ENCODE data around the gene APOBR.
"Not testable (repeated sequence)": the region's sequence is repeated elsewhere in the genome, so short reads cannot be mapped to it uniquely, and the experiment has no call there.

APOBR gene

GRCh38 chr16:28528463-28528867 is 34.0 kb downstream of the APOBR start:
- DNase-seq, result no peak

GRCh38 chr16:28529124-28529523 is 34.7 kb downstream of the APOBR start:
- DNase-seq, result no peak

- no peak for DNase-seq
These were observed 37.6 kb downstream of the APOBR start for GRCh38 chr16:28531777-28532744.

GRCh38 chr16:28532940-28533647 is 38.7 kb downstream of the APOBR start:
- DNase-seq, result no peak

GRCh38 chr16:28534542-28535373 is 40.3 kb downstream of the APOBR start:
- DNase-seq, result no peak

GRCh38 chr16:28537076-28537475 is 42.6 kb downstream of the APOBR start:
- DNase-seq, result no peak

- no peak for DNase-seq
These were observed 43.7 kb downstream of the APOBR start for GRCh38 chr16:28537964-28538732.

- no peak for DNase-seq
These were observed 44.5 kb downstream of the APOBR start, which contains the start of gene NUPR1 for GRCh38 chr16:28538733-28539596. TSS of gene NUPR1 (minus strand) at chr16:28538974. CDS start at chr16:28538907, 67 bp downstream.

- no peak for DNase-seq
These were observed 45.9 kb downstream of the APOBR start for GRCh38 chr16:28540346-28540745.

GRCh38 chr16:28542646-28543045 is 48.2 kb downstream of the APOBR start:
- DNase-seq, result no peak

GRCh38 chr16:28543072-28543471 is 48.6 kb downstream of the APOBR start:
- no peak for DNase-seq

GRCh38 chr16:28544998-28545397 is 50.6 kb downstream of the APOBR start:
- DNase-seq, result no peak

- DNase-seq, result not testable (repeated sequence)
These were observed 51.5 kb downstream of the APOBR start for GRCh38 chr16:28545964-28546363.

GRCh38 chr16:28546626-28547025 is 52.2 kb downstream of the APOBR start:
- DNase-seq, result no peak

GRCh38 chr16:28548306-28548802 is 53.9 kb downstream of the APOBR start:
- no peak for DNase-seq
